Measurements from ENCODE around the gene ANKS1B. TPM values are rescaled to one million over a fixed set of nuclear protein-coding genes. Genes with fewer than 3 reads are reported as not detected.

The ANKS1B gene
- polyA plus RNA-seq, 1 donor from 2014 or later = not detected

GRCh38 chr12:99981639-99982190, 3.0 kb downstream of the ANKS1B start:
- Mint-ChIP-seq H3K27me3 (peaks cover 34% of the 10 kb centered on the region), H3K4me1 (peaks cover 9 to 12% (median 11%) of the 10 kb centered on the region in 3 donors), H3K27ac (no peak overlapping the region), H3K9me3 (peaks cover 0 to 3% (median 0%) of the 10 kb centered on the region in 3 donors), H3K36me3 (no peaks in the 10 kb centered on the region), H3K4me3 (no peak overlapping the region)

DNA sequence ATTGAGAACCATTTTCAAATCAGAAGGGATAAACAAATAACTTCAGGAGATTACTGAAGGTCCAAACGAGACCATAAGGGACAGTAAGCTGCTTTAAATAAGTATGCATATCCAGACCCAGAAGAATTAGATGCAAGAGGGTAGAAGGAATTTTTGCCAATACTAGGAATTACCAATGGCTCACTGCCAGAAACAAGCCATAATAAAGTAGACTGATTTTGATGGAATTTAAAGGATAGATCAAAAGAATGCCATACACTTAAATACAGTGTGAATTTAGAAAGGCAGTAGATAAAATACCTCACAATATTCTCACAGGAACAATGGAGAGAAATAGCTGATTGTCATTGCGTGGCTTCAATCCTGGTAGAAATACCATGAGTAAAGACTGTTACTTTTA, 5.3 kb downstream of the ANKS1B start:
- Mint-ChIP-seq H3K4me1 (peaks cover 5 to 6% (median 6%) of the 10 kb centered on the region in 3 donors), H3K9me3 (peaks cover 0 to 3% (median 3%) of the 10 kb centered on the region in 3 donors)

GRCh38 chr12:99978152-99978551, 6.6 kb downstream of the ANKS1B start:
- H3K4me3 Mint-ChIP-seq = no peak overlapping the region
- no peaks in the 10 kb centered on the region for H3K36me3 Mint-ChIP-seq
- no peaks in the 10 kb centered on the region for H3K4me1 Mint-ChIP-seq
- H3K27ac Mint-ChIP-seq = no peak overlapping the region
- H3K27me3 Mint-ChIP-seq = peaks cover 11% of the 10 kb centered on the region
- peaks cover 2 to 3% (median 2%) of the 10 kb centered on the region in 3 donors for H3K9me3 Mint-ChIP-seq

More for the DNA sequence above, 5.3 kb downstream of the ANKS1B start:
- no peak overlapping the region for H3K27ac Mint-ChIP-seq
- H3K4me3 Mint-ChIP-seq = no peak overlapping the region
- no peaks in the 10 kb centered on the region for H3K36me3 Mint-ChIP-seq
- H3K27me3 Mint-ChIP-seq = peaks cover 22% of the 10 kb centered on the region

- H3K36me3 Mint-ChIP-seq = no peaks in the 10 kb centered on the region
- no peaks in the 10 kb centered on the region for H3K4me1 Mint-ChIP-seq
- H3K27me3 Mint-ChIP-seq = peaks cover 10% of the 10 kb centered on the region
- no peak overlapping the region for H3K4me3 Mint-ChIP-seq
- peaks cover 1 to 7% (median 3%) of the 10 kb centered on the region in 3 donors for H3K9me3 Mint-ChIP-seq
- no peak overlapping the region for H3K27ac Mint-ChIP-seq
Measured at GRCh38 chr12:99977550-99977949, 7.2 kb downstream of the ANKS1B start.

DNA sequence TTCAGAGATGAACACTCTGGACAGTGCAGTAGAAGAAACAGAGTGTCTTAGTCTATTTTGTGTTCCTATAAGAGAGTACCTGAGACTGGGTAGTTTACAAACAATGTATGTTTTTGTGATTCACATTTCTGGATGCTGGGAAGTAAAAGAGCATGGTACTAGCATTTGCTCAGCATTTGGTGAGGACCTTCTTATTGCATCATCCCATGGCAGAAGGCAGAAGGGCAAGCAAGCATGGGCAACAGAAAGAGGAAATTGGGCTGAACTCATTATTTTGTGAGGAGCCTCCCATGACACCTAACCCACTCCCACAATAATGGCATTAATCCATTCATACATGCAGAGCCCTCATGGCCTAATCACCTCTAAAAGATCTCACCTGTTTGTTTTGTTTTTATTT, 8.0 kb downstream of the ANKS1B start:
- Mint-ChIP-seq H3K9me3 (peaks cover 1 to 7% (median 3%) of the 10 kb centered on the region in 3 donors), H3K4me1 (no peaks in the 10 kb centered on the region), H3K27ac (no peak overlapping the region), H3K27me3 (peaks cover 13% of the 10 kb centered on the region), H3K4me3 (no peak overlapping the region), H3K36me3 (no peaks in the 10 kb centered on the region)

DNA sequence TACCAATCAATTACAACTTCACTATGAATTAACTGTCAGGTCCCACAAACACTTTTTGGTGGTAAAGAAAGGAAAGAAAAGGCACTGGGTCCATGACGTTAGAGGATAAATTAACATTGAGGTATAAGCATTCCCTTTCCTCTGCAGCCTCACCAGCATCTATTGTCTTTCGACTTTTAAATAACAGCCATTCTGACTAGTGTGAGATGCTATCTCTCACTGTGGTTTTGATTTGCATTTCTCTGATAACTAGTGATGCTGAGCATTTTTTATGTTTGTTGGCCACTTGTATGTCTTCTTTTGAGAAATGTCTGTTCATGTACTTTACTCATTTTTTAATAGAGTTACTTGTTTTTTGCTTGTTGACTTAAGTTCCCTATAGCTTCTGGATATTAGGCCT, 9.4 kb downstream of the ANKS1B start:
- no peaks in the 10 kb centered on the region for H3K4me1 Mint-ChIP-seq
- H3K27me3 Mint-ChIP-seq = peaks cover 11% of the 10 kb centered on the region
- no peak overlapping the region for H3K27ac Mint-ChIP-seq
- peaks cover 1 to 7% (median 3%) of the 10 kb centered on the region in 3 donors for H3K9me3 Mint-ChIP-seq
- no peak overlapping the region for H3K4me3 Mint-ChIP-seq
- no peaks in the 10 kb centered on the region for H3K36me3 Mint-ChIP-seq

- Mint-ChIP-seq H3K9me3 (peaks cover 1 to 7% (median 3%) of the 10 kb centered on the region in 3 donors), H3K4me3 (no peak overlapping the region), H3K27ac (no peak overlapping the region), H3K4me1 (no peaks in the 10 kb centered on the region), H3K36me3 (no peaks in the 10 kb centered on the region), H3K27me3 (peaks cover 7% of the 10 kb centered on the region)
Measured at GRCh38 chr12:99974146-99974545, 10.6 kb downstream of the ANKS1B start.

GRCh38 chr12:99966429-99966828, 18.3 kb downstream of the ANKS1B start:
- Mint-ChIP-seq H3K4me1 (peaks cover 0 to 2% (median 0%) of the 10 kb centered on the region in 3 donors), H3K27ac (no peak overlapping the region), H3K4me3 (no peak overlapping the region), H3K36me3 (no peaks in the 10 kb centered on the region), H3K9me3 (no peaks in the 10 kb centered on the region), H3K27me3 (no peaks in the 10 kb centered on the region)

DNA sequence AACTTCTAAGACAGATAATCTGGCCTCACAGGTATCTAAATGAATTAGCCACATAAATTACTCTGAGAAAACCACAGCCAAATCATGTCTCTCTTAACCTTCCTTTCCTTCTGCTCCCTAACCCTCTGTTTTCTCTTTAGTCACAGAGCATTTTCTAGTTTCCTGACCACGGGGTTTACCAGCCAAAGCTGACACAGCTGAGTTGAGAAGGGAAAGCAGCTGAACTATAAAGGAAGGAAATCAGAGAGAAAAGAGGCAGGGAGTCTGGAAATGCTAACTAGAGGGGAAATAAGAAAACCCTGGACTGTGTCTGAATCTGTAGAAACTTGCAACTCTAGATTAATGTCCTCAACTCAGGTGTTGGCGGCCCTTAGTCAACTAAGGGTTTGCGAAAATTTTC, 24.4 kb downstream of the ANKS1B start:
- Mint-ChIP-seq H3K36me3 (no peaks in the 10 kb centered on the region), H3K4me1 (no peaks in the 10 kb centered on the region), H3K27ac (no peak overlapping the region), H3K4me3 (no peak overlapping the region), H3K27me3 (no peaks in the 10 kb centered on the region), H3K9me3 (peaks cover 0 to 1% (median 0%) of the 10 kb centered on the region in 3 donors)

DNA sequence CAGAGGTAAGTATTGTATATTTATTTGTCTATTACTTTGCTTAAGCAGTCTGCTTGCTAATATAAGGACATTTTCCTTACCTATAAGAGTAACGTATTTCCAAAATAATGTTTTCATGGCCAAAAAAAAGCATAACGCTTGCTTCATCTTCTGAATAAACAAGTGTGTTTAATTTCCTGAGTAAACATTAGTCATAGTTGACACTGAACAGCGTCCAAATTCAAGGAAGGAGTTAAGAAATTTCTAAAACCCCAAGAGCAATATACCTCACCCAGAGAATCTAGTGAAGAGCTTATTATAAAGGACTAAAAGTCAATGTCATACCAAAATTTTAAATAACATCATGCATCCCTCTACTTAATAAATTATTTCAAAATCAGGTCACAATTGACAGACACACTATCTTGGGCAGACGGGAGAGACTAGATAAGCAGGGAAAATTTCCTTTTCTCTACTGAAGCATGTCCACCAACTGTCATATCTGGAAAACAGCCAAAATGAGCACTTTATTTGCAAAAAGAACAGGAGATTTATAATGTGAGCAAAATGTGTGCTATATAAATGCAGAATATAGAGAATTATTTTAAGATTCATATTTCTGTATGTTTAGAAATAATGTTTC, 25.1 kb downstream of the ANKS1B start:
- H3K36me3 Mint-ChIP-seq = no peaks in the 10 kb centered on the region
- H3K9me3 Mint-ChIP-seq = peaks cover 0 to 1% (median 0%) of the 10 kb centered on the region in 3 donors

DNA sequence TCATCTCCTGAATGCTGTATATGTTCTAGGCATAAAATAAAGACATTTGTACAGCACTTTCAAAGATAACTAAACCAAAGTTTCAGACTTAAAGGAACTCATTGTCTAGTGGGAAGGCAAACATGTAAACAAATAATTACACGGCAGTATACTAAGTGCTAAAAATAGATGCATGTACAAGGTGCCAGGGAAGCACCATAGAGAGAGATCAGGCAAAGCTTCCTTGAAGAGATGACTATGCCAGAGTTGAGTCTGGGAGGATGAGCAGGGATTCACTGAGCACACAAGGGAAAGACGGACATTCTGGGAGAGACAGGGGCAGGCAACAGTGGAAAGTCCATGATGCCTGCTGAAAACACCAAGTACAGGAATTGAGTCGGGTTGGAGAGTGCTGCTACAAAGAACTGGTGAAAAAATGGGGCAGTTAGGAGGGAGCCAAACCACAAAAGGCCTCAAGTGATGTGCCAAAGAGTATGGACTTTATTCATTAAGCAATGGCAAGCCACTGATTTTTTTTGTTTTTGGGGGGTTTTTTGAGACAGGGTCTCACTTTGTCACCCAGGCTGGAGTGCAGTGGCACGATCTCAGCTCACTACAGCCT, 26.8 kb downstream of the ANKS1B start:
- H3K9me3 Mint-ChIP-seq = peaks cover 0 to 1% (median 0%) of the 10 kb centered on the region in 3 donors
- no peaks in the 10 kb centered on the region for H3K36me3 Mint-ChIP-seq
- no peak overlapping the region for H3K4me3 Mint-ChIP-seq
- no peaks in the 10 kb centered on the region for H3K27me3 Mint-ChIP-seq
- H3K27ac Mint-ChIP-seq = no peak overlapping the region
- no peaks in the 10 kb centered on the region for H3K4me1 Mint-ChIP-seq

More for the DNA sequence above, 25.1 kb downstream of the ANKS1B start:
- H3K4me1 Mint-ChIP-seq = no peaks in the 10 kb centered on the region
- no peaks in the 10 kb centered on the region for H3K27me3 Mint-ChIP-seq
- no peak overlapping the region for H3K4me3 Mint-ChIP-seq
- H3K27ac Mint-ChIP-seq = no peak overlapping the region

GRCh38 chr12:99954724-99955123, 30.0 kb downstream of the ANKS1B start:
- Mint-ChIP-seq H3K9me3 (peaks cover 0 to 2% (median 1%) of the 10 kb centered on the region in 3 donors), H3K4me3 (no peak overlapping the region), H3K36me3 (no peaks in the 10 kb centered on the region), H3K27ac (no peak overlapping the region), H3K4me1 (no peaks in the 10 kb centered on the region), H3K27me3 (no peaks in the 10 kb centered on the region)

DNA sequence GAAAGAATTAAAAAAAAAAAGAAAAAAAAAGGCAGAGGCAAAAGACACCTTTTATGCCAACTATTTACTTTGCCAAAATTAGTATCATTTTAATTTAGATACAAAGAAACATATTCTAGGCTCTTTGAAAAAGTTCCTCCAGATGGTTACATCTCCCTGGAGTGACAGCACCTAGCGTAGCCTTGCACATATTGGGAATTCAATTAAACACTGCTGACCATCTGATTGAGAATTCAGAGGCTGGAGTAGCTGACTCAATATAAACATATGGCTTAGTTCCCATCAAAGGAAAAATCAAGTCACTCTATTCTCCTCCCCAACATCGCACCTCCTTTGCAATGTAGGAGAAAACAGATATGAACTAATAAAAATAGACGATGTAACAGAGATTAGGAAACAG, 36.4 kb downstream of the ANKS1B start:
- H3K36me3 Mint-ChIP-seq = no peaks in the 10 kb centered on the region

GRCh38 chr12:99946131-99946530, 38.6 kb downstream of the ANKS1B start:
- Mint-ChIP-seq H3K4me1 (no peaks in the 10 kb centered on the region), H3K27me3 (no peaks in the 10 kb centered on the region), H3K27ac (no peak overlapping the region), H3K4me3 (no peak overlapping the region), H3K36me3 (no peaks in the 10 kb centered on the region), H3K9me3 (peaks cover 0 to 2% (median 2%) of the 10 kb centered on the region in 3 donors)

More for the DNA sequence above, 36.4 kb downstream of the ANKS1B start:
- H3K27me3 Mint-ChIP-seq = no peaks in the 10 kb centered on the region
- no peak overlapping the region for H3K4me3 Mint-ChIP-seq
- H3K27ac Mint-ChIP-seq = no peak overlapping the region
- peaks cover 0 to 2% (median 2%) of the 10 kb centered on the region in 3 donors for H3K9me3 Mint-ChIP-seq
- no peaks in the 10 kb centered on the region for H3K4me1 Mint-ChIP-seq

- Mint-ChIP-seq H3K36me3 (peaks cover 1% of the 10 kb centered on the region), H3K4me1 (no peaks in the 10 kb centered on the region), H3K27me3 (no peaks in the 10 kb centered on the region), H3K9me3 (peaks cover 0 to 3% (median 0%) of the 10 kb centered on the region in 3 donors), H3K4me3 (no peak overlapping the region), H3K27ac (no peak overlapping the region)
Measured at GRCh38 chr12:99935608-99936007, 49.1 kb downstream of the ANKS1B start.
